Vagina (tissue), 2 donors: Measurements from ENCODE around the gene PSMA3.

ENCODE experiments used
- CTCF ChIP-seq, 3 experiments: fragments of 450-650 bp in 2 of 3; fragments of 200-600 bp in 1 of 3; sonication (generic) in 1 of 3; IDR thresholded peaks; one replicate each; pipeline ENCODE4 v1.5.1; 2017 to 2019; ENCODE audit warnings: antibody characterized with exemption in 3 of 3, mild to moderate bottlenecking in 2 of 3, moderate library complexity in 2 of 3
- POLR2A ChIP-seq, 2 donors: fragments of 450-650 bp; IDR thresholded peaks; one replicate each; pipeline ENCODE4 v1.6.1; 2017; ENCODE audit warnings: antibody characterized with exemption in 2 of 2, mild to moderate bottlenecking in 2 of 2, moderate library complexity in 2 of 2
- POLR2AphosphoS5 ChIP-seq, 2 donors: sonication (generic); formaldehyde crosslinking; IDR thresholded peaks; one replicate each; pipeline ENCODE4 v1.9.0; 2017; ENCODE audit warnings: antibody characterized with exemption in 2 of 2, mild to moderate bottlenecking in 2 of 2, low read depth in 1 of 2; ENCODE audit not compliant: insufficient read depth in 1 of 2

- TF ChIP-seq POLR2A (IDR thresholded peaks at IDR 0.05) (no peak), CTCF (IDR thresholded peaks at IDR 0.05) (no peak), POLR2AphosphoS5 (IDR thresholded peaks at IDR 0.05; ENCODE audit: insufficient read depth in 1 of 2, low read depth in 1 of 2) (peak in 1 of 2 donors; percentile 79)
Measured at GRCh38 chr14:58280954-58281787, 36.5 kb downstream of the PSMA3 start.
